NCI-H1105 (cell line): Measurements from ENCODE around the gene TLX1.
A peak's percentile ranks its signal among the peaks of the same experiment; 100 is the strongest.

Experiments used
- DNase-seq: peaks from one replicate; lab custom pipeline; 2025; lab: John Stamatoyannopoulos, UW

TLX1 gene

DNA sequence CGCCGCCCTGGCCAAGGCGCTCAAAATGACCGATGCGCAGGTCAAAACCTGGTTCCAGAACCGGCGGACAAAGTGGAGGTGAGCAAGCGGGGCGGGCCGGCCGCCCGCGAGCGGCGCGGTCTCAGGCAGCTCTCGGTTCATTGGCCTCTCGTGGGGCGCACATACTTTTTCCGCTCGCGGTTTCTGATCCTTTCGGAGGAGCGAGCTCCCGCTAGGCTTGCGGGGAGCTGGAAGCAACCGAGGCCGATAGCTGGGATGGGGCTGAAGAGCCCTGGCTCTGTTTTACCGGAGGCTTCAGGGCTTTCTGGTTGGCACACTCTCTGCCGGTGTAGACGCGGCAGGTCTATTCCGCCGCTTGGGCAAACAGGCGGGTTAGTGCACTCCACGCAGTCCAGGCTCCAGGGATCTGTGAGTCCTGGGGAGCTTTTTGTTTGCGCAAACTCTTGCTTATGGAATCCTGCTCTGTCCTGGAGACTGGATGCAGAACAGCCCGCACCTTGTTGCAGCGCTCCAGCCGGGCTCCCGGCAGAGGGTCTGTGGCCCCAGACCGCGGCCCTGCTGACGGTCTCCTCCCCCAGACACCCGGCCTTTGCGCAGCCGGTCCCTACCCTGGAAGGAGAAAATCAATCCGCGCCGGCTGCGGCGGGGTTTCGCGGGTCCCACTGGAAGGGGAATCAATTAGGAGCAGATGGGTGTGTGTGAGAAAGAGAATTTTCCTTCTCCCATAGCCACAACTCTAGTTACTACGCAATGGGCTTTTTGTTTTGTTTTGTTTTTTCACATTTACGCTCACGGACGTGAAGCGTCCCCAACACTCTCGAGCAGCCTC lies 3.4 kb downstream of the TLX1 start:
- no peak for DNase-seq

GRCh38 chr10:101135141-101136006 lies 4.3 kb downstream of the TLX1 start:
- no peak for DNase-seq

- no peak for DNase-seq
Measured at GRCh38 chr10:101136007-101136707, 5.1 kb downstream of the TLX1 start.

GRCh38 chr10:101136708-101137121 lies 5.6 kb downstream of the TLX1 start:
- no peak for DNase-seq

DNA sequence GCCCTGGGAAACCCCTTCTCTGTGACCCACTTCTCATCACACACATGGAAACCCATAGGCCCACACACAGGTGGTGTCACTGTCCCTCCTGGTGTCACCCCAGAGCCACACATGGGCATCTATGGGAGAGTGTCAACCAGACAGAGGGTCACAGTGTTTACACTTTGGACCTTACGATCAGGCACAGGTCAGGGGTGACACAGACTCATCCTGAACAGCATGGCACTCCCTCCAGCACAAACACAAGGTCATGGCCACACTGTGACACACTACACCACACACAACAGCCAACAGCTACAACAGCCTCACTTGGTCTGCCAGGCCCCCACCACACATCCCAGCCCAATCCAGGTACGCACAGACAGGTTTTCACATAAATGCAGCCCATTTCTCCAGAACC lies 6.2 kb downstream of the TLX1 start:
- no peak for DNase-seq

- DNase-seq: no peak
Measured at GRCh38 chr10:101138788-101139420, 7.8 kb downstream of the TLX1 start.

GRCh38 chr10:101139421-101139911 lies 8.4 kb downstream of the TLX1 start:
- no peak for DNase-seq

GRCh38 chr10:101140084-101140949 lies 9.2 kb downstream of the TLX1 start:
- no peak for DNase-seq

DNA sequence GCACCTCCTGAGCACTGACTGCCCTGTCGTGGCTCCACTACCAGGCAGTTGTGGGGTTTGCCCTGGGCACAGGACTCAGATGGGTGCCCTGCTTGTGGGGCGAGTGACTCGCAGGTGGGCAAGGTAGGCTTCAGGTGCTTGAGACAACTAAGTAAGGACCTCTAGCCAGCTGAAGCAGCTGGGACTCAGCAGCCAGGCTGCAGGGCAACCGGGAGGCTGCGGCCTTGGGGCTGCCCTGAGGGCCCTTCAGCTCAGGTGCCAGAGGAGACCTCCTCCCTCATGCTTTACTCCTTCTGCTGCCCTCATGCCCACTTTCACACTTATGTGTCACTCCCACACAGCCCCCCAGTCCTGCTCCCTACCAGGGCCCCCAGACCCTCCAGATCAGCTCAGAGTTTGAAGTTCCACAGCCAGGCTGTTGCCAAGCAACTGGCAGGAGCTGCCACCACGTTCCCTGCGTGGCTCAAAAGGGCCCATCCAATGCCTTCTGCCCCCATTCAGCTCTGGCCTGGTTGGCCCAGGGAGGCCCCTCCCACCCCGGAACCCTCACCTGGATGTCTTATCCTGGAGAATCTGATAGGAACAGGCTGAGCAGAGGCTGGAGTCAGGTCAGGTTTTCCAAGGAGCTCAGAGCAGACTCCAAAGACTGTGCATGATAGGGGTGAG lies 10.0 kb downstream of the TLX1 start:
- no peak for DNase-seq

DNA sequence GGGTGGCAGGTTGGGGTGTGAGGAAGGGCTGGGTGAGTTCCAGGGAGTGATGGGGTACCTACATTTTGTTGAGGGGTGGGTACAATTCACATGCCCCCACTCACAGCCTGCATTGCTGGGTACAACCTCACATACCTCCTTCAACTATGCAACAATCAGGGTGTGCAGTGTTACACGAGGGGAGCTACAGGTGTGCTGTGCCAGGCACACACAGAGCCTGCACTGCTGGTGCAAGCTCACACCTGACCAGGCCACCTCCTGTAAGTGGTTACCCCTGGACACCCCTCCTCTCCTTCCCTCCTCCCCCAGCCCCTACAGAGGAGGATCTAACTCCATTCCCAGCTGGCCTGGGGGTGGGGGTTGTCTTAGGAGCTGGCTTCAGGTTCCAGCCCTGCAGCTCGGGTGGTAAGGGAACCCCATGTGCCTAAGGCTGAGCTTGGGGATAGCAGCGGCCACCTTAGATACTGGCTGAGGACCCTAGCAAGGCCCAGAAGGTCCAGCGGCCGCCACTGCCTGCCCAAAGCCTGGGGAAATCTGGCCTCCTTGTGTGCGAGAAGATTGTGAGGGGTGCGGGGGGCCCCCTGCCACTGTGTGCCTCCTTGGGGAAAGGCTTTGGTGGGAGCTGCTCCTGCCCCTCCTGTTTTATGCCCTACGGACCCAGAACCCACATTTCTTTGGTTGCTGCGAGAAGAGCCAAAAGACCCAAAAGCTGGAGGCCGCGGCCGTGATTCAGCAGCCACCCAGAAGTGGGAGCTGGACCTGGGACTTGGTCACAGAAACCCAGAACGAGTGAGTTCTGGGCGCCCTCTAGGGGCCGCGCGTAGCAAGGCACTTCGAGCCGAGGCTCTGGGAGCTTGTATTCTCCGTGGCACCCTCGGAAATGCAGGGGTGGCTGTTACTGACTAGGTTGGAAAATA lies 10.8 kb downstream of the TLX1 start:
- peak; percentile 54 for DNase-seq

DNA sequence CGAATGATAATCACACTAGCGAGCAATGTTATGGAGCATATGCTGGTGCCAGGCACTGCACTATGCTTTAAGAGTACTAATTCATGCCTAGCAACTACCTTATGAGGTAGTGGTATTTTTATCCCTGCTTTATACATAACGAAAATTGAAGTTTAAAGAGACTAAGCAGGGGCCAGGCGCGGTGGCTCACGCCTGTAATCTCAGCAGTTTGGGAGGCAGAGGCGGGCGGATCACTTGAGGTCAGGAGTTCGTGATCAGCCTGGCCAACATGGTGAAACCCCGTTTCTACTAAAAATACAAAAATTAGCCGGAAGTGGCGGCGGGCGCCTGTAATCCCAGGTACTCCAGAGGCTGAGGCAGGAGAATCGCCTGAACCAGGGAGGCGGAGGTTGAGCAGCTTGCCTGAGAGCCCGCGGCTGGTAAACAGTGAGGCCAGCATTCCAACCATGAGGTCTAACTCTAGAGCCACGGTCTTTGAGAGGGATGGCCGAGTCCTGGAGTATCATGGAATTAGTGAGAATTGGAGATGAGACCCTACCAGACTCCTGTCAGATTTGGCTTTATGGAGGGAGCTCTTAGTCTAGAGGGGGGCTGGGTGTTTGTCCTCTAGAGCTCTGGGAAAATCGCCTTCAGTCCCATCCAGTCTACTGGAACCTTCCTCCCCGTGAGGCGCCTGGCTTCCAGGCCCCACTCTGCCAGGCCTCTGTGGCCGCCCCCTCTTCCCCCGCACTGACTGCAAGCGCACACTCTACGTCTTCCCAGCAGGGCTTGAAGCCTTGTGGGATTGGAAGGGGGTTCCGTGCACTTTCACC lies 11.6 kb downstream of the TLX1 start:
- DNase-seq: no peak

- DNase-seq: no peak
Measured at GRCh38 chr10:101143345-101143630, 12.2 kb downstream of the TLX1 start.

- DNase-seq: no peak
Measured at GRCh38 chr10:101144053-101144452, 13.0 kb downstream of the TLX1 start.

GRCh38 chr10:101145145-101145544 lies 14.0 kb downstream of the TLX1 start:
- DNase-seq: no peak

GRCh38 chr10:101145750-101146391 lies 14.8 kb downstream of the TLX1 start:
- no peak for DNase-seq

DNA sequence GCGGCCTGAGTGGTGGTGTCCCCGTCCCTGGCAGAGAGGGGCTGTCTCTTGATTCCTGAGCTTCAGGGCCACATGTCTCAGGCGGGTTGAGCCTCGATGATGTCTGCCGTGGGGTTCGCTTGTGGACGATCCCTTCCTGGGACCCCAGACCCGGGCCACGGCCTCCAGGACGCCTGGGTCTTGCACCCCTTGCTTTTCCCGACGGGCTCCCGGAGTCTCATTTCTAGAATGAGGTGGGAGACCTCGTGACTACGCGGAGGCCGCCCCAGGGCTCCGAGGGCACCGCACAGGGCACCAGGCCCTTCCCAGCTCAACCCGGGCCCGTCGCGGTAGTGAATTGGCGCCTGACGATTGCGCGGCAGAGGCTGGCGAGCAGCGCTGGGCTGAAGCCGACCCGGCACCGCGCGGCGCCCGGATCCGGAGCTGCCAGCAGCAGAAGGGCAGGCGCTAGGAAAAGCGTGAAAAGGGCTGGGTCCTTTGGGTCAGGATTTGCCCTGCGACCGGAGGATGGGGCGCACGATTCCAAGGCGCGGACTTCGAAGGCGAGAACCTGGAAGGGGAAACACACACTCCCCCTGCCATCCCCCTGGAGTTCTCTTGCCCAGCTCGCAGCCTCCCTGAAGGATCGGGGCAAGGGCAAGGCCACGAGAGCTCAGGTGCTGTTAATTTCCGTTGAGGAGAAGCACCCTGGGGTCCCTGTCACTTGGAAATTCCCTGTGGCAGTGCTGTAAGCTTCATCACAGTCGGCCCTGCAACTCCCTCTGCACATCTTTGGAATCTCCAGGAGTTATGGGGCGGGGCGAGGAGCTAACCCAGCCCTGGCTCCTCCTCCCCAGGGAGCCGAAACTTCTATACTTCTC lies 15.5 kb downstream of the TLX1 start:
- no peak for DNase-seq

DNA sequence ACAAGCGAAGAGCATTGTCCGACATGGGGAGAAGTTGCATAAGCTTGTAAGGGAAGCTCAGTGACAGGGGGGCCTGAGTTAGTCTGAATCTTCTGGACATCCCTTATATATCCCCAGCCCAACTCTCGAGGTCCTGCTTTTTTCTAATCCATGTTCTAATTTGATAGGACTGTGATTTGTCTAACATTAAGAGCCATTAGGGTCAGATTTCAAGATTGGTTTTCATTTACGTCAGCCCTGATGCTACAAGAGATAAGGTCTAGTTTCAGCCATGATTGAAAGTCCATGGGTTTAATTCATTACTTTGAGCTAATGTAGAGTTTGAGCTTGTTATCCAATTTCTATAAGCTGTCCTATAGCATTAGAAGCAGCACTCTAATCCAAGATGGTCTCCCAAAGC lies 20.3 kb downstream of the TLX1 start:
- DNase-seq: no peak
